ENCODE data around the gene PHC2.

Gene PHC2

DNA sequence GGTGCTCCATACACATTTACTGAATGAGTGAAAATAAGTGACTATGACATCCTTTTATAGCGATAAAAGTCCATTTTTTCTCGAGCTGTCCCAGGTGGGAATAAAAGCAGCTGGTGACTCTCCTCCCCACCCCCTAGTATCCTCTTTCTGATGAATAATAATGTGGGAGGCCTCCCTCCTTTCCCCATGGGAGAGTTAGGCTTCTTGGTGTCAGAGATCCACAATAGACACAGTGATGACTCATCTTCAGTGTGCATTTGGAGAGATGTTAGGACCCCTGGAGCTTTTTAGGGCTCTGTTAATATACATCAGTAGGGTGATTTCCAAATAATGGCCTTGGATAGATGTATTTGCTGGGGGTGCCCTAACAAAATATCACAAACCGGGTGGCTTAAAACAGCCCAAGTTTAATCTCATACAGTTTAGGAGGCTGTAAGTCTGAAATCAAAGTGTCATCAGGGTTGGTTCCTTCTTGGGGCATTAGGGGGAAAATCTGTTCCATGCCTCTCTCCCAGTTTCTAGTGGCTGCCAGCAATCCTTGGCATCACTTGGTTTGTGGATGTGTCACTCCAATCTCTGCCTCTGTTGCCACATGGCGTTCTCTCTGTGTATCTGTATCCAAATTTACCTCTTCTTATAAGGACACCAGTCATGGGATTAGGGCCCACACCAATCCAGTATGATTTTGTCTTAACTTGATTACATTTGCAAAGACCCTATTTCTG is 4.4 kb upstream of the PHC2 start:
- intact Hi-C loops (cut with DNase I; ENCODE audit: low total_unique reads), result no loop called here
- Histone ChIP-seq H3K4me3 (no peak overlapping the region), H3K27ac (no peak overlapping the region), H3K9me3 (no peaks in the 10 kb centered on the region), H3K4me1 (peaks cover 0 to 5% (median 2%) of the 10 kb centered on the region in 4 donors), H3K36me3 (no peaks in the 10 kb centered on the region), H3K27me3 (no peaks in the 10 kb centered on the region)
- TF ChIP-seq, protein P1, sequence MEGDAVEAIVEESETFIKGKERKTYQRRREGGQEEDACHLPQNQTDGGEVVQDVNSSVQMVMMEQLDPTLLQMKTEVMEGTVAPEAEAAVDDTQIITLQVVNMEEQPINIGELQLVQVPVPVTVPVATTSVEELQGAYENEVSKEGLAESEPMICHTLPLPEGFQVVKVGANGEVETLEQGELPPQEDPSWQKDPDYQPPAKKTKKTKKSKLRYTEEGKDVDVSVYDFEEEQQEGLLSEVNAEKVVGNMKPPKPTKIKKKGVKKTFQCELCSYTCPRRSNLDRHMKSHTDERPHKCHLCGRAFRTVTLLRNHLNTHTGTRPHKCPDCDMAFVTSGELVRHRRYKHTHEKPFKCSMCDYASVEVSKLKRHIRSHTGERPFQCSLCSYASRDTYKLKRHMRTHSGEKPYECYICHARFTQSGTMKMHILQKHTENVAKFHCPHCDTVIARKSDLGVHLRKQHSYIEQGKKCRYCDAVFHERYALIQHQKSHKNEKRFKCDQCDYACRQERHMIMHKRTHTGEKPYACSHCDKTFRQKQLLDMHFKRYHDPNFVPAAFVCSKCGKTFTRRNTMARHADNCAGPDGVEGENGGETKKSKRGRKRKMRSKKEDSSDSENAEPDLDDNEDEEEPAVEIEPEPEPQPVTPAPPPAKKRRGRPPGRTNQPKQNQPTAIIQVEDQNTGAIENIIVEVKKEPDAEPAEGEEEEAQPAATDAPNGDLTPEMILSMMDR (IDR thresholded peaks at IDR 0.05), result no peak
- DNase-seq, result no peak

DNA sequence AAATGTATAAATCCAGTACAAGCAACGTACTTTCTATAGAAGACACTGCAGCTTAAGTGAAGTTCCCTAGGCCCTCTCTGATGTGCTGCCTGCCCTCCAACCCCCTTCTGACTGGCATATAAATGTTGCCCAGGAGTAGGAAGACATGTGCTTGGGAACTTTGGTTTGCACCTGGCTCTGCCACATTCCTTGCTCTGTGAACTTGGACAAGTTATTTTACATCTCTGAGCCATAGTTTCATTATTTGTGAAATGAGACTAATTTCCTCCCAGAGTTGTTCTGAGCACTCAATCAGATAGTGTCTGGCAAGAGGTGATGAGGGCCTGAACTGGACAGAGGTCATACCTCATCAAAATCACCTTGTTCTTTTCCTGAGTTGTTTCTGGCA is 3.5 kb upstream of the PHC2 start:
- Histone ChIP-seq H3K36me3 (no peaks in the 10 kb centered on the region), H3K27me3 (no peaks in the 10 kb centered on the region), H3K9me3 (no peaks in the 10 kb centered on the region), H3K4me3 (no peak overlapping the region), H3K27ac (no peak overlapping the region), H3K4me1 (peaks cover 0 to 11% (median 7%) of the 10 kb centered on the region in 4 donors)
- intact Hi-C loops (cut with DNase I; ENCODE audit: low total_unique reads), result loop anchor here (5.0 kb wide), 1 partner anchor 38 kb away; the partner anchor contains the start of gene ZSCAN20
- TF ChIP-seq, protein P1 (IDR thresholded peaks at IDR 0.05), result no peak
- no peak for DNase-seq

DNA sequence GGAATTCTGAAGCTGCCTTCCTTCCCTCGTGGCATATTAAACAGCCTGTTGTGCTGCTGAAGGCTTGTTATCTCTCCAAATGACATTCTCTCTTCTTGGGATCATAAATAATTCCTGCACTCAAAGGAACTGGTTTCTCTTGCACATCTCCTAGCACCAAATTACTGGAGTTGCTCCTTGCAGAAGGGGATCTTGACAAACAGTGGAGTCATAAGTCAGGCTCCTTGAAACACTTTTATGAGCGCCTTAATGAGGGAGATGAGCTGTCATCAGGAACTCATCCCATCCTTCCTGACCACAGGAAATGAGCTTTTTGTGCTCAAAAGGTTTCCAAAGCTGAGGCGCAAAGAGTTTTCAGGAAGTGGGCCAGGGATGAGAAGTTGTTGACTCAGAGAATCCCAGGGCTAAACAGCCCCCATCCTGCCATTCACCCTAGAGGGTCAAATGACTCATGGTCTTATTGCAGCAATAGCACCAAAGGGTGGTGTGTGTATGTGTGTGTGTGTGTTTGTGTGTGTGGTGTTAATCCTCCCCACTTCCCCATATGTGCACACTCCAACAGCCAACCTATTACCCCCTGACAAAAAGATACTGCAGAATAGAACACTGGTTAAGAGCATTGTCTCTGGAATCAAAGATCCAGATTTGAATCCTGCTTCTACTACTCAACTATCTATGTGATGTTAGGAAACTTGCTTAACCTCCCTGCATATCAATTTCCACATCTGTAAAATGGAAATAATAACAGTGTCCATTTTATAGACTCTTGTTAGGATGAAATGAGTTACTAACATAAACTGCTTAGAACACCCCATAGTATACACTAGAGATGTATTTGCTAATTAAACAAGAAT is 2.8 kb upstream of the PHC2 start:
- DNase-seq, result peak; percentile 78 to 82
- H3K27ac ChIP-seq, result no peak overlapping the region

DNA sequence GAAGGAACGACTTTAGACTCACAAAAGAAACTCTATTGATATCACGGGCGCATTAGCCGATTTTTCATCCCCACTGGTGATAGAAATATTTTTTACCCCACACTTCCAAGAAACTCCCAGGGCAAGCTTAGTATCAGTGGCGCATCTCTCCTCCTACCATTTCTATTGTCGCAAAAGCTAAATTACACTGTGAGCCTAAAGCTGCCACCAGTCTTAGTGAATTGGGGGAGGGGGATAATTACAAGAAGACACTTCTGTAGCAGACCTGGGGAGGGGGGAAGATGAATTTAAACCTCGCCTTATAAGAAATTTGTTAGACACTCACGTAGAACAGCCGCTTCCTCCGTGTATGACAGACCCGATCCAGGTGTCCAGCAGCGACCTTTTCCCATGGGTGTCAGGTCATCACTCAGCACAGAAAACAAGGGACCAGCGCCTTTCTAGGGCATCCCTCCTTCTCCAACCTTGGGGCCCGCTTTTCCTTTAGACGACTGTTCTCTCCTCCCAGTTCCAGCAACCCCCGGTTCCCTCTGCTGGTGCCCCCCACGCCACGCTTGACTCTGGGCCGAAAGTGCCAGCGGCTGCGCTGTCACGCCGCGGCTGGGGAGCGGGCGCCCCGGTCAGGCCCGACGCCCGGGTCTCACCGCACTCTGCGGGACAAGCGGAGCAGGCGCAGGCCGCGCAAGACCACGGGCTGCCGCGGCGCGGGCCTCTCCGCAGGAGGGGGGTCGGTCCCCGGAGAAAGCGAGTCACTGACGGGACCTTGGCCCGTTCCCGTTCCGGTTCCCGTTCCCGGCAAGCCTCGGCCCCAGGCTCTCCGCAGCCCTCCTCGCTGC is 821 bp downstream of the PHC2 start:
- Histone ChIP-seq H3K27ac (peak overlapping the region; percentile 69 to 75), H3K4me3 (peak overlapping the region; percentile 70 to 72), H3K4me1 (peaks cover 0 to 17% (median 7%) of the 10 kb centered on the region in 4 donors), H3K36me3 (no peaks in the 10 kb centered on the region), H3K9me3 (no peaks in the 10 kb centered on the region), H3K27me3 (no peaks in the 10 kb centered on the region)
- intact Hi-C loops (cut with DNase I; ENCODE audit: low total_unique reads), result loop anchor here (5.0 kb wide), 1 partner anchor 42 kb away; the partner anchor contains the start of gene ZSCAN20
- TF ChIP-seq, protein P1 (IDR thresholded peaks at IDR 0.05), result no peak
- no peak for DNase-seq

More for the DNA sequence above, 2.8 kb upstream of the PHC2 start:
- Histone ChIP-seq H3K36me3 (no peaks in the 10 kb centered on the region), H3K9me3 (no peaks in the 10 kb centered on the region), H3K27me3 (no peaks in the 10 kb centered on the region), H3K4me3 (no peak overlapping the region), H3K4me1 (peaks cover 0 to 13% (median 7%) of the 10 kb centered on the region in 4 donors)
- intact Hi-C loops (cut with DNase I; ENCODE audit: low total_unique reads), result loop anchor here (5.0 kb wide), 1 partner anchor 39 kb away; the partner anchor contains the start of gene ZSCAN20
- TF ChIP-seq, protein P1 (IDR thresholded peaks at IDR 0.05), result no peak

DNA sequence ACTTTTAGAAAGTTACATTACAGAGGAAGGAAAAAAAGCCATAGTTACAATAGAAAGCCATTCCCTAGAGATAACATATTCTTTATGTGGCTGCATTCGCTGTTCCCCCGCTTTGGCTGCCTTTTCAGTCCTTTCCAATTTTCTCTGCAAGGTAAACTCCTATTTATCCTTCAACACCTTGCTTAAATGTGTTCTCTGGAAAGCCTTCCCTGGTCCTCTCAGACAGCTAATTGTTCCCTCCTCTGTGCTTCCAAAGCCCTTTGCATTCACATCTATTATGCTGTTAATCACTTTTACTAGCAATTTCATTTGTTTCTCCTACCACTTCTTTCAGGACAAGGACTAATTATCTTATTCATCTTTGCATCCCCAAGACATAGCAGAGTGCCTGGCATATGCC is 1.6 kb downstream of the PHC2 start:
- TF ChIP-seq, protein P1 (IDR thresholded peaks at IDR 0.05), result no peak
- Histone ChIP-seq H3K27ac (no peak overlapping the region), H3K4me1 (peaks cover 0 to 17% (median 7%) of the 10 kb centered on the region in 4 donors), H3K36me3 (no peaks in the 10 kb centered on the region), H3K27me3 (no peaks in the 10 kb centered on the region), H3K4me3 (no peak overlapping the region), H3K9me3 (no peaks in the 10 kb centered on the region)
- intact Hi-C loops (cut with DNase I; ENCODE audit: low total_unique reads), result no loop called here
- no peak for DNase-seq
